Gastrocnemius medialis (tissue), 4 donors: Measurements from ENCODE around the gene MFSD8.

Experiments used
- POLR2A ChIP-seq, 2 donors: fragments of 450-650 bp; IDR thresholded peaks; one replicate each; pipeline ENCODE4 v1.6.1; 2017; ENCODE audit warnings: antibody characterized with exemption in 2 of 2, mild to moderate bottlenecking in 2 of 2, moderate library complexity in 2 of 2
- TF ChIP-seq, protein P1 (sequence below), 5 experiments: fragments of 450-650 bp in 3 of 5; fragments of 200-600 bp in 2 of 5; sonication (generic) in 2 of 5; IDR thresholded peaks in 4 of 5; conservative IDR thresholded peaks in 1 of 5; 1 replicate in 4 of 5; 2 replicates in 1 of 5; pipeline ENCODE4 v1.5.1; 2016 to 2019; ENCODE audit warnings: antibody characterized with exemption in 5 of 5, mild to moderate bottlenecking in 3 of 5, moderate library complexity in 3 of 5

DNA sequence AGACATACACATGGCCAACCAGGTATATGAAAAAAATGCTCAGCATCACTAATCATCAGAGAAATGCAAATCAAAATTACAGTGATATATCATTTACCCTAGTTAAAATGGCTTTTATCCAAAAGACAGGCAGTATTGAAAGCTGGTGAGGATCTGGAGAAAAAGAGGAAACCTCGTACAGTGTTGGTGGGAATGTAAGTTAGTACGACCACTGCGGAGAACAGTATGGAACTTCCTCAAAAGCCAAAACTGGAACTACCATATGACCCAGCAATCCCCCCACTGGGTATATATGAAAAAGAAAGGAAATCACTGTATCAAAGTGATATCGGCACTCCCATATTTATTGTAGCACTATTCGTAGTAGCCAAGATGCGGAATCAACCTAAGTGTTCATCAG lies 23.7 kb upstream of the MFSD8 start:
- TF ChIP-seq, protein P1, sequence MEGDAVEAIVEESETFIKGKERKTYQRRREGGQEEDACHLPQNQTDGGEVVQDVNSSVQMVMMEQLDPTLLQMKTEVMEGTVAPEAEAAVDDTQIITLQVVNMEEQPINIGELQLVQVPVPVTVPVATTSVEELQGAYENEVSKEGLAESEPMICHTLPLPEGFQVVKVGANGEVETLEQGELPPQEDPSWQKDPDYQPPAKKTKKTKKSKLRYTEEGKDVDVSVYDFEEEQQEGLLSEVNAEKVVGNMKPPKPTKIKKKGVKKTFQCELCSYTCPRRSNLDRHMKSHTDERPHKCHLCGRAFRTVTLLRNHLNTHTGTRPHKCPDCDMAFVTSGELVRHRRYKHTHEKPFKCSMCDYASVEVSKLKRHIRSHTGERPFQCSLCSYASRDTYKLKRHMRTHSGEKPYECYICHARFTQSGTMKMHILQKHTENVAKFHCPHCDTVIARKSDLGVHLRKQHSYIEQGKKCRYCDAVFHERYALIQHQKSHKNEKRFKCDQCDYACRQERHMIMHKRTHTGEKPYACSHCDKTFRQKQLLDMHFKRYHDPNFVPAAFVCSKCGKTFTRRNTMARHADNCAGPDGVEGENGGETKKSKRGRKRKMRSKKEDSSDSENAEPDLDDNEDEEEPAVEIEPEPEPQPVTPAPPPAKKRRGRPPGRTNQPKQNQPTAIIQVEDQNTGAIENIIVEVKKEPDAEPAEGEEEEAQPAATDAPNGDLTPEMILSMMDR (IDR thresholded peaks at IDR 0.05 in 4 of 5, conservative IDR thresholded peaks at IDR 0.05 in 1 of 5) = no peak
- no peak for TF ChIP-seq POLR2A (IDR thresholded peaks at IDR 0.05)
